ENCODE results near the gene SERTM1. TPM values are rescaled to one million over a fixed set of nuclear protein-coding genes. Genes with fewer than 3 reads are reported as not detected.

SERTM1 gene
- total and polyA plus RNA-seq, 2 of the 4 experiments (the other 2 are of a cell fraction) = not detected

DNA sequence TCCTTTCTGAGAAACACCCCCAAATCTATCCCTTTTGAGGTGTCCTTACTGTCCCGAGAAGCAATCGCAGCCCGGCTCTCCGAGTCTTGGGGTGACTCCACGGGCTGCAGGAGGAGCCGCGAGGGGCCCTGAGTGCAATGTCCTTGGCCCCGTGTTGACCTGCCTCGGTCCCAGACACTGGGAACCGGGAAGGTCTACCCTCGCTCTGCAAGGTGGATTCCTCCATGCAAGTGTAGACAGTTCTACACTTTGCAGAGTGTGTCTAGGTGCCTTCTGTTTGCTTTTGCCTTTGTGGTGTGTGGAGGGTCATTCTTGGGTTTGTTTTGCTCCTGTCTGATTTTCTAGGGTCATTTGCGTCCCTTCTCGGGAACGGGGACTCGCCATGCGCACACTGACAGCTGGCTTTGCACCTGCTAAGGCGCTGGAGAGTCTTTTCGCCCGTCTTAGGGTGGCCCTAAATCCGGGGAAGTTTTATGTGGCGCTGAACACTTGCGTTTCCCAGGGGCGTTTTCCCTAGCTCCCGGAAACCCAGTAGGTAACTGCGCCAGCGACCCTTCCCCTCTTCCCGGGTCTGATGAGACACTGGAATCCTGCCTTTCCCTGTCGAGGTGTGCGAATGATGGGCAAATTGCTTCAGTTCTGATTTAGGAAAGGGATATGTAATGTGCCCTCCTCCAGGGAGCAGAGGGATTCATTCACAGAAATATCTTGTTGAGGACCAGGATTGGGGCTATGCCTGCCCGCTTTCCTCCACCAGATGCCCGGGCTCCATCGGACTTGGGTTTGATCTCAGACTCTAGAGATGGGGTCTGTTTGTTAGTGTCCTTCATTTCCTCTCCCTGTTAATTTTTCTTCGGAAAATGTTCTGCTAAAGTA, 755 bp downstream of the SERTM1 start:
- Histone ChIP-seq H2AK9ac (replicated peaks; ENCODE audit: low read depth, low read length, poor library complexity) (no peak overlapping the region), H4K91ac (ENCODE audit: insufficient read depth, low read depth, low read length) (no peak overlapping the region), H3K27ac (ENCODE audit: insufficient read depth, low read length) (no peak overlapping the region), H3K4me1 (ENCODE audit: control insufficient read depth, insufficient read depth, low read length) (no peaks in the 10 kb centered on the region), H2AFZ (replicated peaks; ENCODE audit: low read length, poor library complexity) (peak overlapping the region; percentile 21), H3K56ac (ENCODE audit: extremely low read depth, insufficient read depth, low read length) (no peak overlapping the region), H2BK5ac (ENCODE audit: low read depth, low read length, poor library complexity, severe bottlenecking) (no peak overlapping the region), H3K23ac (ENCODE audit: low read depth, low read length) (no peak overlapping the region), H2BK15ac (ENCODE audit: low read depth, low read length) (no peak overlapping the region), H3K4me3 (ENCODE audit: insufficient read depth, low read depth, low read length) (no peak overlapping the region), H4K5ac (ENCODE audit: low read depth, low read length) (no peak overlapping the region), H2BK20ac (ENCODE audit: low read depth, low read length) (no peak overlapping the region), H2BK120ac (ENCODE audit: low read depth, low read length) (no peak overlapping the region), H3K4ac (ENCODE audit: low read depth, low read length) (no peak overlapping the region), H3K4me2 (ENCODE audit: low read depth, low read length) (no peak overlapping the region), H2AK5ac (ENCODE audit: low read depth, low read length) (no peak overlapping the region), H4K20me1 (ENCODE audit: insufficient read depth, low read length) (no peaks in the 10 kb centered on the region), H3K9me1 (ENCODE audit: insufficient read depth, low read length) (no peaks in the 10 kb centered on the region), H3K14ac (replicated peaks; ENCODE audit: low read depth, low read length) (no peak overlapping the region), H3K9me3 (ENCODE audit: control insufficient read depth, insufficient read depth, low read length) (no peaks in the 10 kb centered on the region), H3K79me1 (ENCODE audit: low read depth in 1 of 2, low read length in 2 of 2) (no peaks in the 10 kb centered on the region), H3K18ac (ENCODE audit: low read depth, low read length) (no peak overlapping the region), H4K8ac (ENCODE audit: low read depth in 2 of 2, low read length in 2 of 2) (no peak overlapping the region), H3K9ac (ENCODE audit: low read depth, low read length) (no peak overlapping the region), H3K27me3 (ENCODE audit: control insufficient read depth, insufficient read depth, low read length) (peaks cover 25% of the 10 kb centered on the region), H3K36me3 (ENCODE audit: control insufficient read depth, insufficient read depth, low read length) (no peaks in the 10 kb centered on the region)
- ATAC-seq (ENCODE audit: low read depth) = no peak
- in situ Hi-C loops (cut with MboI; ENCODE audit: low sequenced_read_pairs) (no loop called here), intact Hi-C loops (cut with micrococcal nuclease) (no loop called here), dilution Hi-C loops (cut with HindIII; ENCODE audit: low sequenced_read_pairs, unreplicated experiment) (no loop called here)
- BruUV-seq (replicated peaks) = no TSS peak
- DNase-seq = no peak
- POLR2A ChIA-PET (ENCODE audit: unreplicated experiment) = no interaction called here
- 3% methylated on average over 10 of the region's 33 CpGs; no CpG with 5 or more reads in 1 of the 2 experiments for WGBS, 2 experiments (ENCODE audit: extremely low coverage in 2 of 2, insufficient read length in 1 of 2)
- CTCF ChIA-PET = no interaction called here
- no peak for TF ChIP-seq ELK1 (IDR thresholded peaks at IDR 0.05; ENCODE audit: borderline replicate concordance, low read depth, low read length)
- no peak for TF ChIP-seq NFE2L2 (IDR thresholded peaks at IDR 0.05; ENCODE audit: low read depth, low read length)
- no peak for TF ChIP-seq MAZ (IDR thresholded peaks at IDR 0.05; ENCODE audit: borderline replicate concordance, low read depth, low read length)
- TF ChIP-seq SMC3 (IDR thresholded peaks at IDR 0.05; ENCODE audit: low read depth, low read length) = no peak
- no peak for TF ChIP-seq RCOR1 (IDR thresholded peaks at IDR 0.05; ENCODE audit: insufficient replicate concordance, low read length)
- TF ChIP-seq RFX5 (IDR thresholded peaks at IDR 0.05; ENCODE audit: low read depth, low read length) = no peak
- TF ChIP-seq, protein P1, sequence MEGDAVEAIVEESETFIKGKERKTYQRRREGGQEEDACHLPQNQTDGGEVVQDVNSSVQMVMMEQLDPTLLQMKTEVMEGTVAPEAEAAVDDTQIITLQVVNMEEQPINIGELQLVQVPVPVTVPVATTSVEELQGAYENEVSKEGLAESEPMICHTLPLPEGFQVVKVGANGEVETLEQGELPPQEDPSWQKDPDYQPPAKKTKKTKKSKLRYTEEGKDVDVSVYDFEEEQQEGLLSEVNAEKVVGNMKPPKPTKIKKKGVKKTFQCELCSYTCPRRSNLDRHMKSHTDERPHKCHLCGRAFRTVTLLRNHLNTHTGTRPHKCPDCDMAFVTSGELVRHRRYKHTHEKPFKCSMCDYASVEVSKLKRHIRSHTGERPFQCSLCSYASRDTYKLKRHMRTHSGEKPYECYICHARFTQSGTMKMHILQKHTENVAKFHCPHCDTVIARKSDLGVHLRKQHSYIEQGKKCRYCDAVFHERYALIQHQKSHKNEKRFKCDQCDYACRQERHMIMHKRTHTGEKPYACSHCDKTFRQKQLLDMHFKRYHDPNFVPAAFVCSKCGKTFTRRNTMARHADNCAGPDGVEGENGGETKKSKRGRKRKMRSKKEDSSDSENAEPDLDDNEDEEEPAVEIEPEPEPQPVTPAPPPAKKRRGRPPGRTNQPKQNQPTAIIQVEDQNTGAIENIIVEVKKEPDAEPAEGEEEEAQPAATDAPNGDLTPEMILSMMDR (conservative IDR thresholded peaks at IDR 0.05; ENCODE audit: low read depth, low read length) = no peak
- TF ChIP-seq CHD1 (IDR thresholded peaks at IDR 0.05; ENCODE audit: low read depth, low read length) = no peak
- no peak for TF ChIP-seq MXI1 (IDR thresholded peaks at IDR 0.05; ENCODE audit: borderline replicate concordance, low read depth, low read length)
- TF ChIP-seq FOS (IDR thresholded peaks at IDR 0.05; ENCODE audit: low read depth, low read length) = no peak
- no peak for TF ChIP-seq POLR2A (IDR thresholded peaks at IDR 0.05; ENCODE audit: low read depth, low read length)
- no peak for TF ChIP-seq BHLHE40 (IDR thresholded peaks at IDR 0.05; ENCODE audit: low read depth, low read length)
- no peak for TF ChIP-seq MAFK (IDR thresholded peaks at IDR 0.05; ENCODE audit: low read depth, low read length)
- no peak for TF ChIP-seq CEBPB (IDR thresholded peaks at IDR 0.05; ENCODE audit: low read depth, low read length)
- TF ChIP-seq, protein P2, sequence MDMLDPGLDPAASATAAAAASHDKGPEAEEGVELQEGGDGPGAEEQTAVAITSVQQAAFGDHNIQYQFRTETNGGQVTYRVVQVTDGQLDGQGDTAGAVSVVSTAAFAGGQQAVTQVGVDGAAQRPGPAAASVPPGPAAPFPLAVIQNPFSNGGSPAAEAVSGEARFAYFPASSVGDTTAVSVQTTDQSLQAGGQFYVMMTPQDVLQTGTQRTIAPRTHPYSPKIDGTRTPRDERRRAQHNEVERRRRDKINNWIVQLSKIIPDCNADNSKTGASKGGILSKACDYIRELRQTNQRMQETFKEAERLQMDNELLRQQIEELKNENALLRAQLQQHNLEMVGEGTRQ (IDR thresholded peaks at IDR 0.05; ENCODE audit: low read depth, low read length) = no peak

Data from IMR-90 (cell line).